HCT116 (cell line): ENCODE data around the gene GGA2. TPM values are rescaled to one million over a fixed set of nuclear protein-coding genes. Genes with fewer than 3 reads are reported as not detected.

Source experiments
- ATAC-seq: fragments of 200-7000 bp; cut with Tn5 transposase; 2 replicates; pipeline ENCODE4 v1.9.1; 2020; ENCODE audit warnings: mild to moderate bottlenecking, moderate library complexity
- BruUV-seq: library from RNA; stranded (reverse); fragments of 400-500 nt; replicated peaks from 2 replicates; lab custom pipeline; 2021; lab: Mats Ljungman, UMichigan
- CTCF ChIA-PET: fragments of 300-600 bp; sonication (Branson Sonifier 250); formaldehyde crosslinking; loops from one replicate; lab custom pipeline; 2021; ENCODE audit warnings: antibody characterized with exemption; lab: Charles Lee
- POLR2A ChIA-PET: fragments of 300-600, 350-600 bp; sonication (Branson Sonifier 250); formaldehyde crosslinking; loops from one replicate; lab custom pipeline; 2021; ENCODE audit warnings: antibody characterized with exemption; lab: Charles Lee
- RAD21 ChIA-PET, 2 experiments: fragments of 300-600 bp; sonication (Branson Sonifier 250); formaldehyde crosslinking; loops; one replicate each; lab custom pipeline; 2023; ENCODE audit warnings: low total read pairs in 2 of 2; ENCODE audit not compliant: uncharacterized antibody in 2 of 2, unreplicated experiment in 2 of 2, low non-redundant PET in 1 of 2; lab: Charles Lee
- DNase-seq: peaks from one replicate; pipeline ENCODE4 v3.0.0-alpha.2; 2010; ENCODE audit warnings: low read depth, low spot score
- H2AFZ ChIP-seq: fragments of 200-600 bp; shearing (Covaris generic), sonication (generic); 2 replicates; pipeline ENCODE4 v1.6.1; 2017; ENCODE audit warnings: low read depth, mixed run types, mixed read lengths, antibody characterized with exemption, low read length; ENCODE audit not compliant: poor library complexity, severe bottlenecking
- H3K27ac ChIP-seq: 2 replicates; pipeline ENCODE4 v1.5.1; 2012; ENCODE audit warnings: low read depth, low read length
- H3K27me3 ChIP-seq: fragments of 200-600 bp; sonication (generic); 2 replicates; pipeline ENCODE4 v1.6.1; 2016; ENCODE audit warnings: mixed run types, low read length, mixed read lengths; ENCODE audit not compliant: insufficient read depth
- H3K36me3 ChIP-seq, 2 experiments: fragments of 200-500 bp in 1 of 2; fragments of 200-600 bp in 1 of 2; sonication (Bioruptor generic) in 1 of 2; sonication (generic) in 1 of 2; 2 replicates each; pipeline versions ENCODE4 v1.5.1 to v1.6.1; 2014 to 2016; ENCODE audit warnings: low read length in 2 of 2, inconsistent platforms in 1 of 2, mixed read lengths in 1 of 2, mixed run types in 1 of 2; ENCODE audit not compliant: insufficient read depth in 2 of 2, control insufficient read depth in 1 of 2
- H3K4me1 ChIP-seq, 2 experiments: fragments of 200-600 bp in 1 of 2; sonication (generic) in 1 of 2; 2 replicates each; pipeline versions ENCODE4 v1.5.1 to v1.6.1; 2012 to 2017; ENCODE audit warnings: low read length in 2 of 2, inconsistent platforms in 1 of 2, mild to moderate bottlenecking in 1 of 2, mixed read lengths in 1 of 2, mixed run types in 1 of 2, moderate library complexity in 1 of 2; ENCODE audit not compliant: insufficient read depth in 2 of 2, control insufficient read depth in 1 of 2
- H3K4me2 ChIP-seq: fragments of 200-600 bp; sonication (generic); 2 replicates; pipeline ENCODE4 v1.6.1; 2017; ENCODE audit warnings: mixed run types, low read length, mixed read lengths
- H3K4me3 ChIP-seq, 2 experiments: fragments of 200-600 bp in 1 of 2; sonication (generic) in 1 of 2; replicated peaks in 1 of 2; 2 replicates each; pipeline ENCODE4 v1.5.1; 2011 to 2016; ENCODE audit warnings: low read length in 2 of 2, control low read depth in 1 of 2, low read depth in 1 of 2, mild to moderate bottlenecking in 1 of 2, mixed read lengths in 1 of 2, mixed run types in 1 of 2
- H3K79me2 ChIP-seq: fragments of 200-600 bp; sonication (generic); 2 replicates; pipeline ENCODE4 v1.6.1; 2017; ENCODE audit warnings: mild to moderate bottlenecking, mixed run types, low read length, moderate library complexity, mixed read lengths; ENCODE audit not compliant: insufficient read depth
- H3K9ac ChIP-seq: fragments of 200-600 bp; sonication (generic); 2 replicates; pipeline ENCODE4 v1.6.1; 2016; ENCODE audit warnings: low read length, mixed read lengths
- H3K9me2 ChIP-seq: fragments of 200-600 bp; sonication (generic), shearing (Covaris generic); 2 replicates; pipeline ENCODE4 v1.6.1; 2017; ENCODE audit warnings: mixed run types, mild to moderate bottlenecking, moderate library complexity; ENCODE audit not compliant: insufficient read depth
- H3K9me3 ChIP-seq, 2 experiments: fragments of 200-500 bp in 1 of 2; fragments of 200-600 bp in 1 of 2; sonication (Bioruptor generic) in 1 of 2; sonication (generic) in 1 of 2; 2 replicates each; pipeline ENCODE4 v1.6.1; 2014 to 2017; ENCODE audit warnings: low read length in 2 of 2, mixed read lengths in 2 of 2, inconsistent platforms in 1 of 2, low read depth in 1 of 2, mild to moderate bottlenecking in 1 of 2, mixed run types in 1 of 2, moderate library complexity in 1 of 2; ENCODE audit not compliant: control insufficient read depth in 1 of 2, insufficient read depth in 1 of 2
- H4K20me1 ChIP-seq: fragments of 200-600 bp; sonication (generic), shearing (Covaris generic); 2 replicates; pipeline ENCODE4 v1.6.1; 2017; ENCODE audit warnings: mixed run types, mild to moderate bottlenecking, moderate library complexity; ENCODE audit not compliant: insufficient read depth
- ATF3 ChIP-seq: IDR thresholded peaks from 2 replicates; pipeline ENCODE4 v1.6.1; 2012
- CTCF ChIP-seq, 3 experiments: fragments of 200-600 bp in 1 of 3; sonication (generic) in 1 of 3; IDR thresholded peaks in 2 of 3; conservative IDR thresholded peaks in 1 of 3; 2 replicates each; pipeline ENCODE4 v1.5.1; 2012 to 2017; ENCODE audit warnings: low read depth in 2 of 3, low read length in 2 of 3, antibody characterized with exemption in 1 of 3, borderline replicate concordance in 1 of 3, control low read depth in 1 of 3, mild to moderate bottlenecking in 1 of 3, mixed read lengths in 1 of 3, mixed run types in 1 of 3, moderate library complexity in 1 of 3; ENCODE audit not compliant: insufficient read depth in 1 of 3
- EGR1 ChIP-seq: IDR thresholded peaks from 2 replicates; pipeline ENCODE4 v1.6.1; 2012; ENCODE audit warnings: low read depth
- EZH2 ChIP-seq: fragments of 200-600 bp; sonication (generic); IDR thresholded peaks from 2 replicates; pipeline ENCODE4 v1.6.1; 2017; ENCODE audit warnings: antibody characterized with exemption, mixed run types
- EZH2phosphoT487 ChIP-seq: fragments of 200-600 bp; IDR thresholded peaks from 2 replicates; pipeline ENCODE4 v1.6.1; 2018; ENCODE audit warnings: antibody characterized with exemption, borderline replicate concordance
- MAX ChIP-seq: IDR thresholded peaks from 2 replicates; pipeline ENCODE4 v1.6.1; 2012
- POLR2A ChIP-seq: IDR thresholded peaks from 2 replicates; pipeline ENCODE4 v1.7.0; 2011; ENCODE audit warnings: borderline replicate concordance; ENCODE audit not compliant: insufficient read depth, insufficient read length; ENCODE audit errors: extremely low read depth
- ZFX ChIP-seq: fragments of 450-650 bp; IDR thresholded peaks from 2 replicates; pipeline ENCODE4 v1.6.1; 2017
- intact Hi-C: fragments of 100-400 bp; cut with micrococcal nuclease; formaldehyde crosslinking; loops from 2 replicates; pipeline ENCODE4 v1.10.0; 2022
- total RNA-seq: library from RNA; stranded (reverse); gene quantifications from one replicate; pipeline ENCODE4 v1.2.1, GENCODE V29; 2021; ENCODE audit not compliant: unreplicated experiment

The GGA2 gene
- total RNA-seq, 1 experiment from 2014 or later = 68.3 TPM

- CTCF ChIA-PET = no interaction called here
These were observed 9.0 kb upstream of the GGA2 start for GRCh38 chr16:23519282-23519681.

More at GRCh38 chr16:23519282-23519681, 9.0 kb upstream of the GGA2 start:
- Histone ChIP-seq H3K79me2 (no peaks in the 10 kb centered on the region), H4K20me1 (no peaks in the 10 kb centered on the region), H3K27me3 (no peaks in the 10 kb centered on the region), H3K9ac (no peak overlapping the region), H3K9me3 (no peaks in the 10 kb centered on the region), H3K9me2 (no peaks in the 10 kb centered on the region), H3K4me1 (no peaks in the 10 kb centered on the region), H3K36me3 (peaks cover 13 to 34% of the 10 kb centered on the region in 2 experiments; a peak in 3 of 4 replicates), H3K4me2 (no peak overlapping the region), H3K27ac (no peak overlapping the region), H3K4me3 (no peak overlapping the region), H2AFZ (no peak overlapping the region)
- DNase-seq (no peak), ATAC-seq (peak; percentile 68; the same call in 1 of the 2 replicates)
- TF ChIP-seq ATF3 = no peak
- no peak for TF ChIP-seq EGR1
- no peak for TF ChIP-seq POLR2A
- TF ChIP-seq CTCF (IDR thresholded peaks at IDR 0.05 in 2 of 3, conservative IDR thresholded peaks at IDR 0.05 in 1 of 3; ENCODE audit: borderline replicate concordance in 1 of 3, insufficient read depth in 1 of 3, low read depth in 2 of 3, low read length in 2 of 3) = no peak
- TF ChIP-seq ZFX = no peak
- no peak for TF ChIP-seq EZH2
- no peak for TF ChIP-seq MAX
- TF ChIP-seq EZH2phosphoT487 = no peak
- intact Hi-C loops = no loop called here
- POLR2A ChIA-PET = no interaction called here
- RAD21 ChIA-PET = no interaction called here
- BruUV-seq = no TSS peak
